ENCODE measurements around the gene EYA4. TPM values are rescaled to one million over a fixed set of nuclear protein-coding genes. Genes with fewer than 3 reads are reported as not detected.

EYA4 gene, protein sequence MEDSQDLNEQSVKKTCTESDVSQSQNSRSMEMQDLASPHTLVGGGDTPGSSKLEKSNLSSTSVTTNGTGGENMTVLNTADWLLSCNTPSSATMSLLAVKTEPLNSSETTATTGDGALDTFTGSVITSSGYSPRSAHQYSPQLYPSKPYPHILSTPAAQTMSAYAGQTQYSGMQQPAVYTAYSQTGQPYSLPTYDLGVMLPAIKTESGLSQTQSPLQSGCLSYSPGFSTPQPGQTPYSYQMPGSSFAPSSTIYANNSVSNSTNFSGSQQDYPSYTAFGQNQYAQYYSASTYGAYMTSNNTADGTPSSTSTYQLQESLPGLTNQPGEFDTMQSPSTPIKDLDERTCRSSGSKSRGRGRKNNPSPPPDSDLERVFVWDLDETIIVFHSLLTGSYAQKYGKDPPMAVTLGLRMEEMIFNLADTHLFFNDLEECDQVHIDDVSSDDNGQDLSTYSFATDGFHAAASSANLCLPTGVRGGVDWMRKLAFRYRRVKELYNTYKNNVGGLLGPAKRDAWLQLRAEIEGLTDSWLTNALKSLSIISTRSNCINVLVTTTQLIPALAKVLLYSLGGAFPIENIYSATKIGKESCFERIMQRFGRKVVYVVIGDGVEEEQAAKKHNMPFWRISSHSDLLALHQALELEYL
- polyA plus RNA-seq (ENCODE audit: insufficient read length in 10 of 10), result 10 to 100 TPM; 14.5 to 33.0 (median 20.9) TPM
- long read RNA-seq, donor 1, full-length matches to known transcripts, result 1 of 1 reads
- long read RNA-seq, donor 1, partial matches to known transcripts, result 0 of 1 reads
- long read RNA-seq, donor 1, other reads (novel, unspliced or antisense), result 0 of 1 reads
- long read RNA-seq, donor 2, full-length matches to known transcripts, result 1 of 1 reads
- long read RNA-seq, donor 2, partial matches to known transcripts, result 0 of 1 reads
- long read RNA-seq, donor 2, other reads (novel, unspliced or antisense), result 0 of 1 reads
- long read RNA-seq, donor 3, result 0 reads
- long read RNA-seq, donor 4, full-length matches to known transcripts, result 1 of 1 reads
- long read RNA-seq, donor 4, partial matches to known transcripts, result 0 of 1 reads
- long read RNA-seq, donor 4, other reads (novel, unspliced or antisense), result 0 of 1 reads
- long read RNA-seq, donor 5, full-length matches to known transcripts, result 3 of 3 reads
- long read RNA-seq, donor 5, partial matches to known transcripts, result 0 of 3 reads
- long read RNA-seq, donor 5, other reads (novel, unspliced or antisense), result 0 of 3 reads
- long read RNA-seq, donor 6, result 0 reads
- long read RNA-seq, donor 7, partial matches to known transcripts, result 5 of 5 reads
- long read RNA-seq, donor 7, other reads (novel, unspliced or antisense), result 0 of 5 reads
- long read RNA-seq, donor 8, result 0 reads
- long read RNA-seq, donor 9, result 0 reads

- peak in 2 of 3 donors; percentile 67 to 86 for DNase-seq
Observed at GRCh38 chr6:133241086-133241900, at the start of gene EYA4. TSS of gene EYA4 (plus strand) at chr6:133241357. CDS start at chr6:133274781, 33,424 bp downstream.

DNA sequence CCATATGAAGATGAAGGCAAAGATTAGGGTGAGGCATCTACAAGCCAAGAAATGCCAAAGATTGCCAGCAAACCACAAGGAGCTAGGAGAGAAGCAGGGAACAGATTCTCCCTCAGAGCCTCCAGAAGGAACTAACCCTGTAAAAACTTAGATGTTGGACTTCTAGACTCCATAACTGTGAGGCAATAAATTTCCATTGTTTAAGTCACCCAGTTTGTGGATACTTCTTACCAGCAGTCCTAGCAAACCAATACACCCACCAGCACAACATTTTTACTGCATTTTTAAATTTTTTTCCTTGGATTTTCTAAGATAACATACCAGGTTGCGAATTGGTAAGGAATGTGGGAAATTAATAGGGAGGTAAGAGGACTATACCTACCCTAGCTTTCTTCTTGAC, 47.8 kb upstream of the EYA4 start:
- DNase-seq, result no peak

GRCh38 chr6:133198725-133199124, 42.4 kb upstream of the EYA4 start:
- DNase-seq, result no peak

DNA sequence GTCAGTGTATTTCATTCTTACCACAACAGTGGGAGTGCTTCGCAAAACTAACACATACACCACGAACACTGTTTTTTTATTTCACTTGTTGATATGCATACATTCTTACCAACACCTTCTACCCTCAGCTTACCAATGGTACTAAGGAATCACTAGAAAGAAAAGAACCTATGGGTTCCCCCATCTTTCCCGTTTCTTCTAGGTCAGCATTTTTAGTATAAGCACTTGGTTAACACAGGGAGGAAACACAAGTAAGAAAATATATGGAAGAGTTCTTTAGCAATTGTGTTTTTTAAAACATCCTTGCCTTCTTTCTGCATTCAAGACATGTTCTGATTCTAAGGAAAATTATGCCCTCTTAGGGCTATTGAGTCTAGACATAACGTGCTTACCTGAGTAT, 39.9 kb upstream of the EYA4 start:
- no peak for DNase-seq

DNA sequence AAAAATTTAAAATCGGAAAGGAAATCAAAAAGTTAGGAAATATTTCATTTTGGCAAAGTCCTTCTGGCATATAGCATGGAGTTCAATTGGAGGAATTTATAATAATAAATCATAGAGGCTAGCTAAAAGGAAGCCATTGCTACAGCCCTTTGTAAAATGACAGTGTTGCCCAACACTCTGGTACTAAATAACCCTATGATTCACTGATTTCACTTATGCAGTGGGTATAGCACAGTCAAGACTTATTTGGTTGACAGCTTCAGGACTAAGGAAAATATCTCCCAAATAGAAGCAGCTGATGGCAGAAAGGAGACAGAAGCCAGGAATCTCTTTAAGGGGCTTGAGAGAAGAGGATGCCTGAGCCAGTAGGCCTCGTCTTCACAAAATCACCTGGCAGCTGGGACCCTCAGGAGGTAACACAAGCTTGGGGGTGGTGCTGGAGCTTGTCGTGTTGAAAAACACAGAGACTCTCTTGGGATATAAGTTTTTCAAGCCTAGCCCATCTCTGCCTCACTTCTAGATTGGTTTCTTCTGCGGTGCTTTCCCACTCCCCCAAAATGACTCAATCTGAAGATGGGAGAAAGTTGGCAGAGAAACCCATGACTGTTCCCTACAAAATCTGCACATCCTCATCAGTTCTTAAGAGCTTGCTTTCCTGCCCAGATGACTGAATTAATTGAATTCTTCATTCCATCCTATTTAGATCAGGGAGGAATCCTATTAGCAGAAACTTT, 38.4 kb upstream of the EYA4 start:
- peak in 1 of 3 donors; percentile 33 for DNase-seq

DNA sequence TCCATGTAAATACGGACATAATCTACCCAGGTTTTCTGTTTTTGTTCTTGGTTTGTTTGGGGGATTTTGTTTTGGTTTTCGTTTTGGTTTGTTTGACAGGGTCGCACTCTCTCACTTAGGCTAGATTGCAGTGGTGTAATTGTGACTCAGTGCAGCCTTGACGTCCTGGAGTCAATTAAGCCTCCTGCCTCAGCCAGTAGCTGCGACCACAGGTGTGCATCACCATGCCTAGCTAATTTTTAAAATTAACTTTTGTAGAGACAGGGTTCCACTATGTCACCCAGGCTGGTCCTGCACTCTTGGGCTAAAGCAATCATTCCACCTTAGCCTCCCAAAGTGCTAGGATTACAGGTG, 37.8 kb upstream of the EYA4 start:
- no peak for DNase-seq

GRCh38 chr6:133205304-133205703, 35.9 kb upstream of the EYA4 start:
- DNase-seq, result no peak

DNA sequence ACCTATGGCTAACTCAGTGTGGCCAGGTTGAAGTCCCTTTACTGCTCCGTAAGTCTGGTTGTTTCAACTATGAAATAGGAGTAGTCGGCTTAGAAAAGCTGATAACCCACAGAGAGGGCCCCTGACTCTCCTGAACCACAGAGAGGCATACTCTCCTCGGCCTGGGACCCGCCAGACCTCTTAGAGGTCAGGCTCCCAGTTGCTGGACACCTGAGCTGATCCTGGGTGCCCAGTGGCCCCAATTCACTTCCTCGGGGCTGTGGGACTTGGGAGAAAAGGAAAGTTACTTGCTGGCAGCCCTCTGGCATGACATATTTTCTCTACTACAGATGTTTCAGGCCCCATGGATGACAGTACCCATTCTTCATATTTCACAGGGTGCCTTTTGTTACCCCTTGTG, 34.2 kb upstream of the EYA4 start:
- DNase-seq, result no peak

GRCh38 chr6:133207754-133208153, 33.4 kb upstream of the EYA4 start:
- DNase-seq, result no peak

- DNase-seq, result no peak
Observed at GRCh38 chr6:133208183-133208755, 32.9 kb upstream of the EYA4 start.

DNA sequence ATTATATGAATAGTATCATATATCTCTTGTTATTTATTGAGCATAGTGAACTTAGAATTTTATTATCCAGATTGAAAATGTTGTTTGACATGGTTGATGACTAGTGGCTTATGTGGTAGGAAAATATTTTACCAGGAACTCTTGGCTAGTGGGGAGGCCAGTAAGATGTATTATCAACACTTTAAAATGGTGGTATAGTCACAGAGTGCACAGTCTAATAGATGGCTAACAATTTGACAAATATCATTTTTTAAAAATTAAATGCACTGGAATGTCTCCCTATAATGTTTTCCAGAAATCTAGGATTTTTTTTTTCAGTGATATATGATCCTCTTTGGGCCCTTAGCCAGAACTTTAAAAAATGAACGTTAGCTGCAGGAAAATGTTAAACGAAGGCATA, 26.9 kb upstream of the EYA4 start:
- DNase-seq, result peak in 1 of 3 donors; percentile 40

- no peak for DNase-seq
Observed at GRCh38 chr6:133218852-133219251, 22.3 kb upstream of the EYA4 start.

- DNase-seq, result peak in 2 of 3 donors; percentile 22 to 27
Observed at GRCh38 chr6:133223452-133224029, 17.6 kb upstream of the EYA4 start.

DNA sequence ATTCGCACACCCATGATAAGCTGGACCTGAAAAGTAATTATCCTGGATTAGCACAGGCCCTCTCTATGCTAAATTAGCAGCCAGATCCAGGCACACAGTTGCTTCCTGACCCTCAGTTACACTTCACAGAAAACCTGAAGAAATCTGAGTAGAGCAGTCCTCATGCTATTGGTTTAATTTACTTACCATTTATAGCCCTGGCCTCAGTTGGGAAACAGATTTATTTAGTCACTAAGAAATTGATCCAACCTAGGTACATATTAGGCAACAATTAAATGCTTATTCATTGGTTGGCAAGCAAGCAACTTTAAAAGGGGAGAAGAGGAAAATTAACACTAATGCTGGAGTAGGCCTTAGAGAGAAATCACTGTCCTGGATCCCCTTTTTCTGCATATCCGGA, 15.6 kb upstream of the EYA4 start:
- no peak for DNase-seq

- DNase-seq, result no peak
Observed at GRCh38 chr6:133227344-133227743, 13.8 kb upstream of the EYA4 start.

- no peak for DNase-seq
Observed at GRCh38 chr6:133230052-133230451, 11.1 kb upstream of the EYA4 start.

- DNase-seq, result no peak
Observed at GRCh38 chr6:133235221-133235620, 5.9 kb upstream of the EYA4 start.

DNA sequence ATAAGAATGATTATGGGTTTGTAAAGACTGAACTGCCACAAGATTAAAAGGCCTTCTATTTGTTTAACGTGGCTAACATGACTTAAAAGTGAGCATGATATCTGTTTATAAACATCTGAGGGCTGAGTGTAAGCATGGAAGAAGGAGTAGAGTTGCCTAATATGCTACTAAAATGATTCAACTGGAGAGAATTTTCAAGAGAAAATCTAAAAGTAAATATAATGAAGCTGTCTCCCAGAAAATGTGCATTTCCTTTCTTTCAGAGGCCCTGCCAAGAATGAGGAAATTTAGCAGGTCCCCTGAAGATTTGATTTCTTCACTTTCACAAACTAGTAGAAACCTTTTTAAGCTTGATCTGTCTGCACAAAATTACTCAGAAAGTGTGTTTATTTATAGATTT, 4.2 kb upstream of the EYA4 start:
- peak; percentile 23 to 45 (median 24) for DNase-seq

- DNase-seq, result peak in 2 of 3 donors; percentile 45 to 70
Observed at GRCh38 chr6:133240511-133241085, 559 bp upstream of the EYA4 start.

All from muscle of back (tissue), 13 donors.